Neuronal stem cell (in vitro differentiated cells): ENCODE data around the gene C5.

Experiments
- DNase-seq: peaks from one replicate; pipeline ENCODE4 v3.0.0-alpha.2; 2013; ENCODE audit warnings: low spot score
- H2AFZ ChIP-seq: one replicate; pipeline ENCODE4 v1.6.1; 2013; ENCODE audit warnings: mild to moderate bottlenecking, low read length, inconsistent platforms
- H2AK5ac ChIP-seq: 2 replicates; pipeline ENCODE4 v1.6.1; 2013; ENCODE audit warnings: low read depth, mild to moderate bottlenecking, inconsistent platforms, low read length, moderate library complexity, mixed read lengths
- H2BK120ac ChIP-seq: 2 replicates; pipeline ENCODE4 v1.6.1; 2013; ENCODE audit warnings: low read depth, mild to moderate bottlenecking, inconsistent platforms, low read length, moderate library complexity, mixed read lengths
- H2BK12ac ChIP-seq: one replicate; pipeline ENCODE4 v1.6.1; 2013; ENCODE audit warnings: low read length, inconsistent platforms
- H2BK15ac ChIP-seq: 2 replicates; pipeline ENCODE4 v1.6.1; 2013; ENCODE audit warnings: mild to moderate bottlenecking, low read length, inconsistent platforms, mixed read lengths
- H2BK5ac ChIP-seq: one replicate; pipeline ENCODE4 v1.6.1; 2013; ENCODE audit warnings: inconsistent platforms, mild to moderate bottlenecking, low read length, moderate library complexity
- H3K14ac ChIP-seq: one replicate; pipeline ENCODE4 v1.6.1; 2013; ENCODE audit warnings: low read length, inconsistent platforms
- H3K18ac ChIP-seq: 2 replicates; pipeline ENCODE4 v1.6.1; 2013; ENCODE audit warnings: low read length, inconsistent platforms
- H3K23ac ChIP-seq: 2 replicates; pipeline ENCODE4 v1.6.1; 2013; ENCODE audit warnings: low read depth, mild to moderate bottlenecking, mixed read lengths, low read length, inconsistent platforms; ENCODE audit not compliant: poor library complexity
- H3K27ac ChIP-seq: replicated peaks from 3 replicates; pipeline ENCODE4 v1.5.1; 2013; ENCODE audit warnings: low read length, inconsistent platforms
- H3K27me3 ChIP-seq, 3 experiments: 2 replicates each; pipeline ENCODE4 v1.6.1; 2013; ENCODE audit warnings: low read length in 3 of 3, mild to moderate bottlenecking in 2 of 3, inconsistent platforms in 1 of 3, low read depth in 1 of 3, mixed read lengths in 1 of 3, moderate library complexity in 1 of 3; ENCODE audit not compliant: control insufficient read depth in 3 of 3, insufficient read depth in 3 of 3
- H3K36me3 ChIP-seq, 2 donors: replicated peaks in 1 of 2; 2 replicates each; pipeline ENCODE4 v1.6.1; 2013; ENCODE audit warnings: low read length in 2 of 2; ENCODE audit not compliant: control insufficient read depth in 2 of 2, insufficient read depth in 2 of 2
- H3K4ac ChIP-seq: 2 replicates; pipeline ENCODE4 v1.6.1; 2013; ENCODE audit warnings: inconsistent platforms, mild to moderate bottlenecking, low read length, moderate library complexity
- H3K4me1 ChIP-seq, 2 donors: 1 replicate in 1 of 2; 2 replicates in 1 of 2; pipeline ENCODE4 v1.6.1; 2013; ENCODE audit warnings: low read length in 2 of 2, low read depth in 1 of 2; ENCODE audit not compliant: control insufficient read depth in 2 of 2, insufficient read depth in 1 of 2
- H3K4me2 ChIP-seq: one replicate; pipeline ENCODE4 v1.6.1; 2013; ENCODE audit warnings: mild to moderate bottlenecking, low read length, inconsistent platforms; ENCODE audit not compliant: insufficient read depth, poor library complexity, severe bottlenecking
- H3K4me3 ChIP-seq, 2 donors: 2 replicates each; pipeline ENCODE4 v1.5.1; 2013; ENCODE audit warnings: low read length in 2 of 2, mild to moderate bottlenecking in 2 of 2, inconsistent platforms in 1 of 2, moderate library complexity in 1 of 2
- H3K79me1 ChIP-seq: one replicate; pipeline ENCODE4 v1.6.1; 2013; ENCODE audit warnings: low read depth, mild to moderate bottlenecking, inconsistent platforms, low read length, moderate library complexity
- H3K9ac ChIP-seq: one replicate; pipeline ENCODE4 v1.6.1; 2013; ENCODE audit warnings: mild to moderate bottlenecking, low read depth, low read length, inconsistent platforms; ENCODE audit not compliant: poor library complexity
- H3K9me3 ChIP-seq, 2 donors: replicated peaks in 1 of 2; 2 replicates each; pipeline versions ENCODE3 to v1.6.1; 2013; ENCODE audit warnings: low read length in 2 of 2, mild to moderate bottlenecking in 2 of 2, inconsistent platforms in 1 of 2, low read depth in 1 of 2, mixed read lengths in 1 of 2, moderate library complexity in 1 of 2; ENCODE audit not compliant: control insufficient read depth in 2 of 2, insufficient read depth in 1 of 2
- H4K8ac ChIP-seq: one replicate; pipeline ENCODE4 v1.6.1; 2013; ENCODE audit warnings: low read depth, mild to moderate bottlenecking, inconsistent platforms, low read length, moderate library complexity
- H4K91ac ChIP-seq: one replicate; pipeline ENCODE4 v1.6.1; 2013; ENCODE audit warnings: low read length, low read depth, mild to moderate bottlenecking, inconsistent platforms; ENCODE audit not compliant: poor library complexity
- WGBS, 2 donors: extraction: QIAGEN DNeasy Blood & Tissue Kit; methylation state at CpG; one replicate each; pipeline ENCODE4 v1.1.7; 2013; ENCODE audit warnings: missing lambda C conversion rate in 2 of 2, mixed read lengths in 1 of 2; ENCODE audit not compliant: insufficient read length in 2 of 2, insufficient replicate concordance in 1 of 2; ENCODE audit errors: extremely low coverage in 2 of 2; 5-methylcytosine and 5-hydroxymethylcytosine counted together

C5 gene

GRCh38 chr9:121048618-121049017 is 1.5 kb downstream of the C5 start:
- Histone ChIP-seq H2AK5ac (no peak overlapping the region), H2AFZ (no peak overlapping the region), H4K91ac (no peak overlapping the region), H3K18ac (no peak overlapping the region), H3K27ac (no peak overlapping the region), H3K27me3 (no peaks in the 10 kb centered on the region), H2BK12ac (no peak overlapping the region), H3K79me1 (no peaks in the 10 kb centered on the region), H3K9ac (no peak overlapping the region), H2BK5ac (no peak overlapping the region), H3K4ac (no peak overlapping the region), H3K9me3 (no peaks in the 10 kb centered on the region), H2BK15ac (no peak overlapping the region), H3K23ac (no peak overlapping the region), H2BK120ac (no peak overlapping the region), H3K14ac (no peak overlapping the region), H3K4me1 (peaks cover 0 to 5% of the 10 kb centered on the region in 2 donors), H3K36me3 (no peaks in the 10 kb centered on the region), H3K4me3 (no peak overlapping the region), H4K8ac (no peak overlapping the region), H3K4me2 (no peak overlapping the region)
- no peak for DNase-seq

DNA sequence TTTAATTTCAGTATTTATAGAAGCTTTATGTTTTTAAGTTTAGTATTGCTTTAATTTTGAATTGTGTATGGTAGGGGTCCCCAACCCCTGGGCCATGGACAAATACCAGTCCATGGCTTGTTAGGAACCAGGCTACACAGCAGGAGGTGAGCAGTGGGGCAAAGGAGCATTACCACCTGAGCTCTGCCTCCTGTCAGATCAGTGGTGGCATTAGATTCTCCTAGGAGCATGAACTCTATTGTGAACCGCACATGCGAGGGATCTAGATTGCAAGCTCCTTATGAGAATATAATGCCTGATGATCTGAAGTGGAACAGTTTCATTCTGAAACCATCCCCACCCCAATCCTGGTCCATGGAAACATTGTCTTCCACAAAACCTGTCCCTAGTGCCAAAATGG is 1.9 kb downstream of the C5 start:
- no peak overlapping the region for H2BK120ac ChIP-seq

GRCh38 chr9:121038804-121039203 is 11.3 kb downstream of the C5 start:
- Histone ChIP-seq H3K4me2 (no peak overlapping the region), H3K9ac (no peak overlapping the region), H2BK120ac (no peak overlapping the region), H3K4me1 (no peaks in the 10 kb centered on the region), H3K18ac (no peak overlapping the region), H4K8ac (no peak overlapping the region), H3K79me1 (no peaks in the 10 kb centered on the region), H3K4ac (no peak overlapping the region), H4K91ac (no peak overlapping the region), H3K9me3 (peaks cover 0 to 3% of the 10 kb centered on the region in 2 donors), H3K23ac (no peak overlapping the region), H3K27ac (no peak overlapping the region), H3K27me3 (peaks cover 0 to 2% (median 0%) of the 10 kb centered on the region in 3 experiments), H2BK15ac (no peak overlapping the region), H3K4me3 (no peak overlapping the region), H3K36me3 (no peaks in the 10 kb centered on the region), H2AK5ac (no peak overlapping the region), H2BK12ac (no peak overlapping the region), H2AFZ (no peak overlapping the region), H3K14ac (no peak overlapping the region), H2BK5ac (no peak overlapping the region)
- no peak for DNase-seq

More for the DNA sequence above, 1.9 kb downstream of the C5 start:
- H2BK12ac ChIP-seq, result no peak overlapping the region
- H3K27ac ChIP-seq, result no peak overlapping the region
- H3K4me3 ChIP-seq, result no peak overlapping the region
- H2AK5ac ChIP-seq, result no peak overlapping the region
- no peak overlapping the region for H4K91ac ChIP-seq
- H3K18ac ChIP-seq, result no peak overlapping the region
- H3K36me3 ChIP-seq, result no peaks in the 10 kb centered on the region
- no peak overlapping the region for H3K4ac ChIP-seq
- WGBS, 2 donors, result no CpG with 5 or more reads among the region's 2 CpGs
- no peak overlapping the region for H4K8ac ChIP-seq
- H3K14ac ChIP-seq, result no peak overlapping the region
- no peak overlapping the region for H3K4me2 ChIP-seq
- no peak overlapping the region for H3K23ac ChIP-seq
- H2BK5ac ChIP-seq, result no peak overlapping the region
- no peak overlapping the region for H2AFZ ChIP-seq
- no peaks in the 10 kb centered on the region for H3K27me3 ChIP-seq
- no peak for DNase-seq
- H3K9ac ChIP-seq, result no peak overlapping the region
- H3K9me3 ChIP-seq, result no peaks in the 10 kb centered on the region
- no peaks in the 10 kb centered on the region for H3K79me1 ChIP-seq
- peaks cover 0 to 1% of the 10 kb centered on the region in 2 donors for H3K4me1 ChIP-seq
- no peak overlapping the region for H2BK15ac ChIP-seq

DNA sequence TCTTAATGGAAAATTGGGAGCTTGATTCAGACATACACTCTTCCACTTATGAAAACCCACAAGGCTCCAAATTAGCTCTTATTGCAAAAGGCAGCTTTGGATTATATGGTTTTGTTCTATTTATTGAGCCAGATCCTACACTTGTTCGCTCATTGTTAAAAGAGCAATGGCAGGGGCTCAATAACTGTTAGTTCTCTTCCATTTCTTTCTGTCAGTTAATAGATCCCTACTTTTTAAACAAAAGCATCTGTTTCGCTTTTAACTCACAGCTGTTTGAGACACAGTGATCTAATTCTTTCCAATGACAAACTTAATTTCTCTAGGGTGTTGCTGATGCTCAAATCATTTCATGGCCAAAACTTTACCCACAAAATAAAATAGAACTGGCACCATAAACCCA is 11.7 kb downstream of the C5 start:
- no peak overlapping the region for H3K18ac ChIP-seq
- no peak overlapping the region for H3K27ac ChIP-seq
- H4K8ac ChIP-seq, result no peak overlapping the region
- H3K36me3 ChIP-seq, result no peaks in the 10 kb centered on the region
- no peak overlapping the region for H3K4me3 ChIP-seq
- H3K27me3 ChIP-seq, result peaks cover 0 to 2% (median 0%) of the 10 kb centered on the region in 3 experiments
- no peak overlapping the region for H2BK5ac ChIP-seq
- no peaks in the 10 kb centered on the region for H3K4me1 ChIP-seq
- no peak overlapping the region for H4K91ac ChIP-seq
- no peak overlapping the region for H2BK120ac ChIP-seq
- no peak overlapping the region for H2BK12ac ChIP-seq
- no peak for DNase-seq
- H2BK15ac ChIP-seq, result no peak overlapping the region
- no peak overlapping the region for H3K23ac ChIP-seq
- no CpG with 5 or more reads among the region's 2 CpGs for WGBS, 2 donors
- H3K79me1 ChIP-seq, result no peaks in the 10 kb centered on the region
- no peak overlapping the region for H2AK5ac ChIP-seq
- H3K14ac ChIP-seq, result no peak overlapping the region
- no peak overlapping the region for H2AFZ ChIP-seq
- no peak overlapping the region for H3K4me2 ChIP-seq
- no peak overlapping the region for H3K9ac ChIP-seq
- H3K9me3 ChIP-seq, result peaks cover 0 to 3% of the 10 kb centered on the region in 2 donors
- H3K4ac ChIP-seq, result no peak overlapping the region
